Fibroblast of skin of scalp (primary cell): ENCODE measurements around the gene MRPS18A.
A peak's percentile ranks its signal among the peaks of the same experiment; 100 is the strongest.
"Not testable (repeated sequence)": the region's sequence is repeated elsewhere in the genome, so short reads cannot be mapped to it uniquely, and the experiment has no call there.

Source experiments
- DNase-seq: peaks from one replicate; pipeline ENCODE4 v3.0.0-alpha.2; 2013

Gene MRPS18A

GRCh38 chr6:43670623-43670986 is 17.0 kb downstream of the MRPS18A start:
- DNase-seq, result no peak

- DNase-seq, result no peak
Observed at GRCh38 chr6:43669922-43670622, 17.5 kb downstream of the MRPS18A start.

- DNase-seq, result no peak
Observed at GRCh38 chr6:43669050-43669921, 18.3 kb downstream of the MRPS18A start.

GRCh38 chr6:43668151-43669028 is 19.2 kb downstream of the MRPS18A start:
- DNase-seq, result peak; percentile 83

- peak; percentile 69 for DNase-seq
Observed at GRCh38 chr6:43667245-43668150, 20.1 kb downstream of the MRPS18A start.

GRCh38 chr6:43666196-43666920 is 21.2 kb downstream of the MRPS18A start:
- DNase-seq, result no peak

- no peak for DNase-seq
Observed at GRCh38 chr6:43665376-43665775, 22.2 kb downstream of the MRPS18A start.

- not testable (repeated sequence) for DNase-seq
Observed at GRCh38 chr6:43662948-43663347, 24.6 kb downstream of the MRPS18A start.

GRCh38 chr6:43658161-43658560 is 29.4 kb downstream of the MRPS18A start:
- DNase-seq, result no peak

GRCh38 chr6:43657221-43657802 is 30.3 kb downstream of the MRPS18A start:
- no peak for DNase-seq

- DNase-seq, result not testable (repeated sequence)
Observed at GRCh38 chr6:43652822-43653221, 34.8 kb downstream of the MRPS18A start.

GRCh38 chr6:43648248-43648647 is 39.3 kb downstream of the MRPS18A start:
- DNase-seq, result no peak

GRCh38 chr6:43647613-43648012 is 40.0 kb downstream of the MRPS18A start:
- DNase-seq, result no peak

- DNase-seq, result no peak
Observed at GRCh38 chr6:43645613-43645964, 42.0 kb downstream of the MRPS18A start.

GRCh38 chr6:43644940-43645612 is 42.5 kb downstream of the MRPS18A start, which contains the start of gene RSPH9:
RSPH9 (plus strand) TSS chr6:43645036; CDS start chr6:43645099, 63 bp downstream.
- peak; percentile 56 for DNase-seq

- DNase-seq, result no peak
Observed at GRCh38 chr6:43639984-43640800, 47.4 kb downstream of the MRPS18A start.

GRCh38 chr6:43636308-43636659 is 51.3 kb downstream of the MRPS18A start:
- no peak for DNase-seq

- DNase-seq, result peak; percentile 79
Observed at GRCh38 chr6:43635387-43636307, 51.9 kb downstream of the MRPS18A start, which contains the start of gene MAD2L1BP. MAD2L1BP (plus strand) TSS chr6:43635840; CDS start chr6:43635876, 36 bp downstream.
